A549 (cell line): ENCODE results near the gene CSRP2.

Experiments used
- BHLHE40 ChIP-seq: IDR thresholded peaks from 2 replicates; pipeline ENCODE4 v1.6.1; 2012; ENCODE audit warnings: low read depth, low read length, inconsistent platforms
- CTCF ChIP-seq: fragments of >200 bp; sonication (Bioruptor Twin); formaldehyde crosslinking; IDR thresholded peaks from 3 replicates; pipeline ENCODE4 v1.5.1; 2016
- FOSL2 ChIP-seq, 2 experiments: fragments of 450-650 bp in 1 of 2; fragments of >200 bp in 1 of 2; sonication (Bioruptor Twin) in 1 of 2; formaldehyde crosslinking; IDR thresholded peaks; 2 replicates each; pipeline versions ENCODE4 v1.5.0 to v1.6.1; 2016 to 2020; ENCODE audit warnings: mild to moderate bottlenecking in 1 of 2, moderate library complexity in 1 of 2
- KDM1A ChIP-seq: fragments of 200-600 bp; sonication (generic); IDR thresholded peaks from 2 replicates; pipeline ENCODE4 v1.6.1; 2016; ENCODE audit warnings: low read depth, mild to moderate bottlenecking
- POLR2A ChIP-seq: IDR thresholded peaks from 2 replicates; pipeline ENCODE4 v1.6.1; 2012; ENCODE audit warnings: mild to moderate bottlenecking, low read length
- RAD21 ChIP-seq, 2 experiments: fragments of >200 bp in 1 of 2; sonication (Bioruptor Twin) in 1 of 2; formaldehyde crosslinking in 1 of 2; IDR thresholded peaks in 1 of 2; conservative IDR thresholded peaks in 1 of 2; 2 replicates in 1 of 2; 3 replicates in 1 of 2; pipeline ENCODE4 v1.6.1; 2012 to 2018; ENCODE audit warnings: inconsistent platforms in 1 of 2
- ZSCAN20 ChIP-seq: fragments of 250-450 bp; sonication (Bioruptor Pico); IDR thresholded peaks from 2 replicates; pipeline ENCODE4 v1.8.0; 2022; ENCODE audit warnings: mild to moderate bottlenecking, moderate library complexity
- TF ChIP-seq, protein P1 (sequence below): IDR thresholded peaks from 2 replicates; pipeline ENCODE4 v1.6.1; 2012

- TF ChIP-seq ZSCAN20 (no peak), CTCF (no peak), RAD21 (conservative IDR thresholded peaks at IDR 0.05 in 1 of 2, IDR thresholded peaks at IDR 0.05 in 1 of 2) (no peak), KDM1A (no peak), POLR2A (no peak), BHLHE40 (no peak), FOSL2 (IDR thresholded peaks at IDR 0.05) (no peak), FOSL2 (CRISPR knock-in tag; IDR thresholded peaks at IDR 0.05) (no peak)
- TF ChIP-seq, protein P1, sequence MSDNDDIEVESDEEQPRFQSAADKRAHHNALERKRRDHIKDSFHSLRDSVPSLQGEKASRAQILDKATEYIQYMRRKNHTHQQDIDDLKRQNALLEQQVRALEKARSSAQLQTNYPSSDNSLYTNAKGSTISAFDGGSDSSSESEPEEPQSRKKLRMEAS: no peak
These were observed 64.8 kb downstream of the CSRP2 start for GRCh38 chr12:76813972-76814371.
